DMS53 treated with DMSO at 0.1 percent for 48 hours (cell line): ENCODE data around the gene CIB1.
A peak's percentile ranks its signal among the peaks of the same experiment; 100 is the strongest.

Experiments
- DNase-seq: peaks from one replicate; lab custom pipeline; 2025; ENCODE audit not compliant: unreplicated experiment; lab: John Stamatoyannopoulos, UW

CIB1 gene

GRCh38 chr15:90241343-90242192 is 7.8 kb upstream of the CIB1 start:
- DNase-seq, result no peak

DNA sequence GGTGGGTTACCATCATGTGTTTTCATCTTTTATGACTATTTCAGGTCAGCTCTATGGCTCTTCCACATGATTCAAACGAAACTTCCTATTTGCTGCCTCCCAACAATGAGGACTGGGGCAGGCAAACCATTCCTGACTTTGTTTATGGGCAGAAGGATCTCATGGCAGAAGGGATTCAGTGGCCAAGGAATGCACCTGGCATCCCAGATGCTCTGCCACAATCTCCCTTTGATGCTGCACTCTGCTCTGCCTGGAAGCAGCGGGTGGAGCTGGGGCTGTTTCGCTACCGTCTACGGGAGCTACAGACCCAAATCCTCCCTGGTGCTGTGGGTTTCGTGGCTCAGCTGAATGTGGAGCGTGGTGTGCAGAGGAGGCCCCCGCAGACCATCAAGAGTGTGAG is 7.1 kb upstream of the CIB1 start:
- DNase-seq, result no peak

GRCh38 chr15:90239371-90239770 is 5.6 kb upstream of the CIB1 start:
- DNase-seq, result no peak

- peak; percentile 71 for DNase-seq
These were observed 601 bp upstream of the CIB1 start, which contains the start of gene GDPGP1 for GRCh38 chr15:90234096-90234988. TSS of gene GDPGP1 (plus strand) at chr15:90234209. CDS start at chr15:90240909, 6,700 bp downstream.

- DNase-seq, result peak; percentile 13
These were observed 777 bp downstream of the CIB1 start for GRCh38 chr15:90232941-90233386.

GRCh38 chr15:90232196-90232595 is 1.5 kb downstream of the CIB1 start:
- DNase-seq, result no peak

DNA sequence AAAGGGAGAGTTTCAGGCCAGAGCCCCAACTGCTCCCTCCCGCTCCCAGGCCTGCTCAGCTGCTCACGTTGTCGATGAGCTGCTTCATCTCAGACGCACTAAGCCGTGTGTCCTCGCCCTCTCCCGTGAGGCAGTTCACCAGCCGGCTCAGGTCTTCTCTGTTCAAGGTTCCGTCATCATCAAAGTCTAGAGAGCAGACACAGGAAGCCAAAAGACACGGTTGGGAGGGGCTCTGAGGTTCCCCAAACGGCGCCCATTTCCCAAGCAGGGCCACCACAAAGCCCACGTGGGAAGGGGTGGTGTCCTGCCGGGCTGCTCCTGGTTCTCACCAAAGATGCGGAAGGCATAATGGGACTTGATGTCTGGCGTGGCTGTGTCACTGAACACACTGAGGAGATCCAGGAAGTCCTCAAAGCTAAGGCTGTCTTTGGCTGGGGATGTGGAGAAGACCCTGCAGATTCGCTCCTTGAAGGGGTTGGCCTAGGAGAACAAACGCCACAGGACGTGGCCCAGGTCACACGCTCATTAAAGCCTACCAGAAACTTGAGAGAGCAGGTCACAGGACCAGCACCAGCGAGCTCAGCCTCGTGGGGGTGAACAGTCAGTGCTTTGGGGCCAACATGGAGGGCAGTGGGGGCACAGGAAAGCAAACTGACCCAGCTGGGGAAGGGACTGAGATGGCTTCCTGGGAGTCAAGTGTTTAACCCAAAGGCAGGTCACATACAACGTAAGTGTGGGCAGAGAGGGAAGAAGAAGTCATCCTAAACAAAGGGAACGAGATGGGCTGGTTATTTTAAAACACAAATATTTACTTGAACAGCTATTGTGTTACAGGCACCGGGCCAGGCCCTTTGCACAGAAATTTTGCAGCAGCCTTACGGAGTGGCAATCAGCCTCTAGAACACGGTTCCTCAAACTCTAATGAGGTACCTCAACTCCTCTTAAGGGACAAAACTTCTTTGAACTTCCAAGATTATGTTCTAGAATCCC is 2.4 kb downstream of the CIB1 start:
- no peak for DNase-seq

DNA sequence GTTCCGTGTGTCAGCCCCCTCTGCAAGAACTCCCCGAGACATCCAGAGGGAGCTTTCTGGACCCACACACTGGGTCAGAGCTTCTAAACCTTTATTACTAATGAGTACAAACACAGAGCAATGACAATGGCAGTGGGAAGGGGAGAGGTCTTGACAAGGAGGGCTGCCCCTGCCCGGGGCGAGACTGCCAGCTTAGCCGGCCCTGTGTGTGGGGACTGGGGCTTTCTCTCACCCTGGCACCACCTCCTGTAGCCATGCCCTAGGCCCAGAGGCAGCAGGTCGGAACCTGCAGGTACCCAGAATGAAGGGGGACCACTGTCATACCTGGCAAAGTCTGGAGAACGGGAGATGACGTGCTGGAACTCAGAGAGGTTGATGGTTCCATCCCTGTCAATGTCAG is 3.1 kb downstream of the CIB1 start:
- DNase-seq, result no peak

DNA sequence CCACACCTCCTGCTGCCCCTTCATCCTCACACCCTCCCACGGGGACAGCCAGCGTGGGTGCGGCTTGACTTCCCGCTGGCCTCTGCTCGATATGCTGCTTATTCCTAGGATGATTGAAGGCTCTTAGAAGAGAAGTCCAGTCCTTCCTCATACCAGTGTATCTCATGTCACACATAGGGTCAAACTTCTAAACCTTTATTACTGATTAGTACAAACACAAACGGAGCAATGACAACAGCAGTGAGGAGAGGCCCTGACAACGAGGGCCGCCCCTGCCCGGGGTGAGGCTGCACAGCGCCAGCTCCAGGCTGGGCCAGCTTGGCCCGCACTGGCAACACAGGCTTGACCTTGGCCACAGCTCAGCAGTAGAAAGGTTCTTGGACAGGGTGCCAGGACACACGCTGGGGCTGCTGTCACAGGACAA is 3.7 kb downstream of the CIB1 start:
- no peak for DNase-seq

- no peak for DNase-seq
These were observed 4.8 kb downstream of the CIB1 start for GRCh38 chr15:90228960-90229359.

- no peak for DNase-seq
These were observed 5.6 kb downstream of the CIB1 start for GRCh38 chr15:90227816-90228772.

- no peak for DNase-seq
These were observed 6.4 kb downstream of the CIB1 start for GRCh38 chr15:90227336-90227735.

DNA sequence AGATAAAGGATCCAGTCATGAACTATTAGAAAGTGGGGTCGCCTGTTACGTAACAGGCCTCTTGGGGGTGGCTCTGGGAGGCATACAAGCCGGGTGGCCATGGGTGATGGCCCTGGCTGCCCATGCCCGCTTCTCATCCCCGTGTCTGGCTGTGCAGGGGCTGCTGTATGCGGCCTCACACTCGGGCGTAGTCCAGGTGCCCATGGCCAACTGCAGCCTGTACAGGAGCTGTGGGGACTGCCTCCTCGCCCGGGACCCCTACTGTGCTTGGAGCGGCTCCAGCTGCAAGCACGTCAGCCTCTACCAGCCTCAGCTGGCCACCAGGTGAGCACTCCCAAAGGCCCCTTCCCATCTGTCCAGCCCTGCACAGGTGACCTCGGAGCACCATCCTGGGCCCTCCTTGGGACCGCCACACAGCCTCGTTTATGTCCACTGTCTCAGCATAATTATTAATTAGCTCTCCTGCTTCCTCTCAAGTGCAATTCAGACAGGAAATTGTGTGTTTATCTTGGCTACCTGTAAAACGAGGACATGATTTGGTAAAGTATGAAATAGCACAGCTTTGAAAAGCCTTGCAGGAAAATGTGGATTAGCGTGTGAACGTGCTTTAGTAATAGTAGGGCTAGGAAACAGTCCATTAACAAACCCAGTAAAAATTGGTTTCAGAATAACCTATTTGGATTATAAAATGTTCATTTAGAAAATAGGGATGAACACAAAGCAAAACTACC is 8.1 kb downstream of the CIB1 start:
- no peak for DNase-seq

DNA sequence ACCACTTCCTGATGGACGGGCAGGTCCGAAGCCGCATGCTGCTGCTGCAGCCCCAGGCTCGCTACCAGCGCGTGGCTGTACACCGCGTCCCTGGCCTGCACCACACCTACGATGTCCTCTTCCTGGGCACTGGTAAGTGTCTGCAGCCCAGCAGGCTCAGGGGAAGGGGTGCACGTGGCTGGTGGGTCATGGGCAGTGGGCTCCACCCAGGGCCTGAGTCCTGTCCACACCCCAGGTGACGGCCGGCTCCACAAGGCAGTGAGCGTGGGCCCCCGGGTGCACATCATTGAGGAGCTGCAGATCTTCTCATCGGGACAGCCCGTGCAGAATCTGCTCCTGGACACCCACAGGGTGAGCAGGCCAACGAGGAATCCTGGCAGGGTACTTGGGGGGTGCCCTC is 8.7 kb downstream of the CIB1 start:
- no peak for DNase-seq

- DNase-seq, result no peak
These were observed 10.1 kb downstream of the CIB1 start for GRCh38 chr15:90223441-90224165.

- DNase-seq, result no peak
These were observed 11.2 kb downstream of the CIB1 start for GRCh38 chr15:90222547-90222946.

DNA sequence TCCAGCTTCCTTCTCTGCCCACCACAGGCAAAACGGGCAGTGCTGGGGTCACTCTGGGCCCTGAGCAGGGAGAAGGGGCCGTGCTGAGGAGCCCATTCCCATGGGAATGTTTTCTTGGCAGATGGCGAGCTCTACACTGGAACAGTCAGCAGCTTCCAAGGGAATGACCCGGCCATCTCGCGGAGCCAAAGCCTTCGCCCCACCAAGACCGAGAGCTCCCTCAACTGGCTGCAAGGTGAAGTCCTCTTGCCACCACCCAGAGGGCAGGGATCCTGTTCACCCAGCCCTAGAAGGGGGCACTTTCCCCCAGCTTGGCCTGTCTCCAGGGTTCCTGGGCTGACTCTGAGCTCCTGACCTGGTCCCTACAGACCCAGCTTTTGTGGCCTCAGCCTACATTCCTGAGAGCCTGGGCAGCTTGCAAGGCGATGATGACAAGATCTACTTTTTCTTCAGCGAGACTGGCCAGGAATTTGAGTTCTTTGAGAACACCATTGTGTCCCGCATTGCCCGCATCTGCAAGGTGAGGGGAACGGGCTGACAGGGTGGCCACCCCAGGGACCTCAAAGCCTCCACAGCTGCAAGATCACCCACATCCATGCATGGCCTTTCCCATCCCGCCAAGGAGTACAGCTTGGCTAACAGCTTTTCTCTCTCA is 12.4 kb downstream of the CIB1 start:
- DNase-seq, result peak; percentile 65
